Fibroblast of skin of abdomen (primary cell): ENCODE data around the gene FARS2.

Source experiments
- DNase-seq: peaks from one replicate; pipeline ENCODE4 v3.0.0-alpha.2; 2013

Gene FARS2

DNA sequence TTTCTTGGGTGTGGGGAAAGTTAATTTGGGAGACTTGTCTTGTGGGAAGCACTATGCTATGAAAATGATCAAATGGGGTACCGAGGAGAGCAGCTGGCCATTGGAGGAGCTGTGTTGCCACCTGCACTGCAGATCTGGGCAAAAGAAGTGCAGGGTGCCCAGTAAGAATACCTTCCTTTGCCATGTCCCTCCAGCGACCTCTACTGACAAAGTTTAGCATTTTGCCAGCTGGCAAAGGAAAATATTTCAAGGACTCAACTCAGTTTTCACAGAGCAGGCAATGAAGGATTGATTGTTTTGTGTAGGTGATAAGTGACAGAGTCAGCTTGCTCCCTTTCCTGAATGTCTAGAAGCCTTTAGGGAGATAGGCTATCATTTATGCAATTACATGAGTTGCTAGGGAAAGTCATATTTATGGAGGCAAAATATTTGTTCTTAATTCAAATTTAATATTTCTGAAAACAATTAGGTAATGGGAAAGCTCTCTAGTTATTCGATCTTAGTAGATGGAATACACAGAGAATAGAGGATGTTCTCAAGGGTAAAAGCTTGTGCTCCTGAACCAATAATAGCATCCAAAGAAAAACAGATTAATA is 118.4 kb downstream of the FARS2 start:
- no peak for DNase-seq

DNA sequence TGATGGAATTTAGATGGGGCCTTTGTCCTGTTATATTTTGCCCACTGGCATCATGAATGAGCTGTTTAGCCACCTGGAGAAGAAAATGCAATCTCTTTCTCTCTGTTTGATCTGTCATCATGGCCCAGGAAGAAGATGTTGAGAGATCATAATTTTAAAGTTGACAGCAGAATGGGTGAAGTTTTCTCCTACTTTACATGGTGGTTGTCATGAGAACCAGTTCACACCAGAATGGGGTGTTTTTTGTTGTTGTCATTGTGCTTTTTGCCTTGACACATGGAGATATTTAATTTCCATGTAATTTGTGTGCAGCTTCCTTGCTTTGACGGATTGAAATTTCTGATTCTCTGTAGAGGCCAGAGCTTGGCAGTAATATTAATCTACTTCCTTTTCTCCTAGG is 122.5 kb downstream of the FARS2 start:
- no peak for DNase-seq

DNA sequence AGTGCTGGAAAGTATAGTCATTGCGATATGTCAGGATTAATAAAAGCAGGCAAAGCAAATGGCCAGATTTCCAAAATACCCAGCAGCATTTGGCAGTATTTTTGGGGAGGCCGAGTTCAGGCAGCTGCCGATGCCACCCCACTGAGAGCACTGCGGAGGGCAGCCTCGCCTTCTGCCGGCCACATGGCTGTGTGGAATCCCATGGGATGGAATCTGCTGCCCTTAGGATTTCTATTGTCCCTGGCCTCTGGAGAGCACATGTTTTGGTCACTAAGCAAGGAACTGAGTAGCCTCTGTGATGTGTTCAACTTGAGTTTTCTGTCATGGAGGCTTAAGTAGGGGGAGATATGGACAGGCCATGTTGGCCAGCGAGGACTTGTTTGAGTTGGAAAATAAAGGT is 123.0 kb downstream of the FARS2 start:
- DNase-seq, result no peak

DNA sequence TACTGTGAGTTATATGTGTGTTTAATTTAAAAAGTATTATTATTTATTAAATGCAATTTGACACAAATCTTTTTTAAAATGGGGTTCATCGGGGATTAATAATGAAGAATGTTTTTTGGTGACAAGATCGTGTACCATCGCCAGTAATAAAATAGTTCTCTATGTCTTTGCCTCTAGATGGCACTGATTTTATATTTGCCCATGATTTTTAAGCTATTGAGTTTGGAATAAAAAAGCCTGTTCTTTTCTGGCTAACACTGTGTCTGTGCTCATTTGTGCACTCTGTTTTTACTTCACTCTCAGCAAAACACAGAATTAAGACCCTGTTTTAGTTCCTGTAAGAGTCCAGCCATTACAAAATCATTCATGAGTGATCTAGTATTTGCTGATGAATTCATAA is 127.0 kb downstream of the FARS2 start:
- no peak for DNase-seq

DNA sequence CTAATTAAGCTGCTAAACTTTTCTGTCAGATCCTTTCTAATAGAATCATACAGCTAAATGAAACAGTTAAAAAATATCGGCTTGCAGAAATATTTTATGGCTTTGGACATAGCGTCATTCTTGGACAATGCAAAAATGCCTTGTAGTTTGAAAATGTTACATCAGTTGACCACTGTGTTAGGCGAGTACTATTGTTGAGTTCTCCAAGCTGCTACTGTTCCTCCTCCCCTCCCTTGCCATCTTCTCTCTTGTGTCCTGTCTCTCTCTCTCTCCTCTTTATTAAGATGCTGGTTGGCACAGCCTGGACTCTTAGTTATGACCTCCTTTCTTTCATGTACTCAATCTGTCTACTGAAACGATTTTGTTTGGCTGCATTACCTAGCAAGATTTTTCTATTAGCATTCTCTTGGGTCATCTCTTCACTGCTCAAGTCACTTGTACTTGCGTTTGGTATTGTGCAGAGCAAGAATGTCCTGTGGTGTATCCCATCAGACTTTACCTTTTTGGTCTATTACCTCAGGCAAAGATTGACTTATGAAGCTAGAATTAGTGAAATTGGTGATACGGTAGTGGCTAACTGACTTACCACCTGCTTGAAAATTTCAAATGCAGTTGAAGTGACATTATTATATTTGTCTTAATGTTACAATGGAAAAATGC is 127.9 kb downstream of the FARS2 start:
- no peak for DNase-seq

DNA sequence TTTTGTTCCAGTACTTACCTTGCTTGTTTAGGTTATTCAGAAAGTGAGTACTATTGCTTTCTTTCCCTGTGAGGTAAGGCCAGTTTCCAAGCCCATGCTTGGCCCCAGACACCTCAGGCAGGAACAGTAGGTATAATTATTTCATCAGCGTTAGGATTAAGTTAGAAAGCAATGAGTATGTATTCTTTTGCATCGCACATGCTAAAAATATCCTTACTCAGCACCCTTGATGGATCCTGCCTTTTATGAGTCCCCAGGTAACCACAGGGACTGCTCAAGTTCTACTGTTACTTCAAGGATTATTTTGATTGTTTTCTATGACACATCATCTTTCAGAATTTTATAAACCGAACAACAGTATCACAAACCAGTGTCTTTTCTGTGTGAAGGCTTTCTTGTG is 128.9 kb downstream of the FARS2 start:
- no peak for DNase-seq

DNA sequence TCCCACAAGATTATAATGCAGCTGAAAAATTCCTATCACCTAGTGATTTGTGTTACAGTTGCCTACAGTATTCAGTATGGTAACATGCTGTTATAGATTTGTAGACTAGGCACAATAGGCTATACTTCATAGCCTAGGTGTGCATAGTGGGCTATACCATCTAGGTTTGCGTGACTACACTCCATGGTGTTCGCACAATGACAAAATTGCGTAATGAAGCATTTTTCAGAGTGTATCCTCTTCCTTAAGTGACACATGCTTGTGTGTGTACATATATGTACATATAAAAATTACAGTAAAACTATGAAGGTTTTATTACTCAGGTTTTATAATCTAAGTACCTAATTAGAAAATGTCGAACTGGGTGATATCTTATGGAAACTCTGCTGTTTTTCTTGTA is 133.0 kb downstream of the FARS2 start:
- no peak for DNase-seq

DNA sequence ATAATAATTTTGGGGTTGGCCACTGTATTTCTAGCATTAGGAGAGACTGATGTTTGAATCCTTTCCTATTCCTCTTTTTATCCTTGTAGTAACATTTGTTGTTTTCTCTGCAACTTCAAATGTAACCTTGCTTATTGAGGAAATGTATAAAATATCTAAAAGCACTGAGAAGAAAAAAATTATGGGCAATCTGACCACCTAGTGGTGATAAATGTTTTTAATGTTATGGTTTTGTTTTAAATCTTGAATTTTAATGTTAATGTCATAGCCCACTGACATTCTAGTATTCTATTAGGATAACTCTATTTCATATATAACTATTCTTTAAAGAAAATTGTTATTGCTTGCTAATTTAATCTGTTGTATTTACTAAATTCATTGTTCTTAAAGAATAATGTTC is 134.4 kb downstream of the FARS2 start:
- no peak for DNase-seq

DNA sequence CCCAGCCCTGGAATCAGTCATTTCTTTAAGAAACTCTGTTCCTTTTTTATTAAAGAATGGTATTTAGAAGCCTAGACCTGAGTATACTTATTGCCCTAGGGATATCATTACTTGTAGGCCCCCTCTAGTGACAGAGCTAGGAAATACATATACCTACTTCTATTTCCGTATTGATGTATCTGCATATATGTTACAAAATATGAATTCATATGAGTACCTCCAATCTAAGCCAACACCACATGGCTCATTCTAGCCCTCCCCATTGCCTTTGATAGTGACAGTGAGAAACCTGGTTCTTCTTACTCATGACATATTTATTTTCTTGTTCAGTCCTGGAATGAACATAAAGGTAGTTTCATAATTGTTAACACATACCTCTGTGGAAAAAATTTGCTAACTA is 137.2 kb downstream of the FARS2 start:
- peak; percentile 52 for DNase-seq

DNA sequence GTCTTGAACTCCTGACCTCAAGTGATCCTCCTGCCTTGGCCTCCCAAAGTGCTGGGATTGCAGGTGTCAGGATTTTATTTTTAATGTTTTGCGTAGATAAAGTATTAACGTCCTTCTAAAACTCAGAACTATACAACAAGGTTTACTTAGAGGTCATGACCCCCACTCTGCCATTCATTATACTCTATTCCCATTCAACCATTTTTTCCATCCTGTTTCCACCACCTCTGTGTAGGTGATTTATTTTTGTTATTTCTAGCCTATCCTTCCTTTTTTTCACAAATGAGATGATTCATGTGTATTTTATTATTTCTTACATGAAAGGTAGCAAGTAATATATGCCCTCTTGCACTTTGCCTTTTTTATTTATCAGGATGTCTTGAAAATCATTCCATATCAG is 138.1 kb downstream of the FARS2 start:
- no peak for DNase-seq

DNA sequence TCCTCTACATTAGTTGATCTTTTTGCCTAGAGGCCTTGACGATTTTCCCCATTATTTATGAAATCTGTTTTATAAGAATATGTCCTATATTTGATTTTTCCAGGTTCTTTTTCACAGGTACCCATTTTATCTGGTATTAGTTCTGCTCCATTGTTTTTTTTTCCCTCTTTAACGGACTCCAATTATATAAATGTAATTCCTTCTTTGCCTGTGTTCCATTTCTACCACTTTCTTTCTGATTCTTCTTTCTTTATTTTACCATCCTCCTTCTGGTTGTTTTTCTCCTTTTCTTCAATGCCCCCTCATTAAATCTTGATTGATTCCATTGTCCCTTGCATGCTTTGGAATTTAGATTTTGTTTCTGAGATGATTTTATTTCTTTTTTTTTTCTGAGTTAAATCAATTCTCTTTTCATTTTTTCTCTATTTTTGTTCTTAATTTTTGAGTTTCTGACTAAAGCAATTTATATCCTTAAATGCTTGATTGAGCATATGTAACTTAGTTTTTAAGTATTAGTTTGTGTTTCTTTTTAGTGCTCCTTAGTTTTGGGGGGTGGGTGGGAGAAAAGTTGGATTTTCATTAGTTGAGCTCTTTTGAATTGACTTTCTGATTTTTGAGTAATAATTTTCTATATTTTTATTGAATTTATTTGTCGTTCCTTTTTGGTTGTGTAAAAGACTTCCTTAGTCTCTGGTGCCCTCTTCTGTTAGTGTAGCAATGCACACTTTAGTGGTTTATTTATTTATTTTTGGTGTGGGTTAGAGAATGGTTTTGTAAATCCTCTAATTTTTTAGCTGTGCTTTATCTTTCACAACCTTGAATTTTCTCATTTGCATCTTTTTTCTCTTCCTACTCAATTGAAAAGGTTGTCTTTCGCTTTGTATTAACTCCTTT is 140.8 kb downstream of the FARS2 start:
- DNase-seq, result no peak

DNA sequence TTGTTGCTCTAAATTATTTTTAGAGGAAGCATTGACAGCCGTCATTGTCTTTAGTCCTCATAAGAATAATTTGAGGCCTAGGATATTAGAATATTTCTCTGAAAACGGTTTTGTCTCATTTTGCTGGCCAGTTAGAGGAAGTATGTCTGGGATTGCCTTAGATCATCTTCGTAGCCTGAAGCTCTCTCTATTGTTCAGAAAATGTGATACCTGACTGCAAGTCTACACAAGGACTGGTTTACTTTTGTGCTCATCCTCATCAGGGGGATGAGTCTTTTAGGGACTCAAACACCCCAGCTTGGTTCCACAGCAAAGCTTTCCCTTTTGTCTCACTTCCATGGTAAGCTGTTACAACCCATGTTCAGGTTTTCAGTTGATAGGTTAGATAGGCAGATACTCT is 141.8 kb downstream of the FARS2 start:
- DNase-seq, result no peak

DNA sequence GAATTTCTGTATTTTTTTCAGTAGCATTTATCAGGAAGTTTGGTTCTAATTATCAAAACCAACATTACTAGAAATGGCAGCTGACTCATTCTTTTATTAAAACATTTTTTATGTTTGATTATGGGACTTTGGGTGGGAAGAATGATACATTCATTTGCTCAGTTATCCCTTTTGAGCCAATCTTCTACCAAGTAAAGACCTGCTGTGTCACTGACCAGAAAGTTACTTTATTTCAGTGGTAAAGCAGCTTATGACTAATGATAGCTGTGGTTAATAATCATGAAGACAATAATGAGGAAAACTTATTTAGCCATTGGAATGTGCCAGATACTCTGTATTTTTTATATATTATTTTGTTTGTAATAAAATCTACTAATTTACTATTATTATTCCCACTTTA is 142.3 kb downstream of the FARS2 start:
- peak; percentile 39 for DNase-seq

DNA sequence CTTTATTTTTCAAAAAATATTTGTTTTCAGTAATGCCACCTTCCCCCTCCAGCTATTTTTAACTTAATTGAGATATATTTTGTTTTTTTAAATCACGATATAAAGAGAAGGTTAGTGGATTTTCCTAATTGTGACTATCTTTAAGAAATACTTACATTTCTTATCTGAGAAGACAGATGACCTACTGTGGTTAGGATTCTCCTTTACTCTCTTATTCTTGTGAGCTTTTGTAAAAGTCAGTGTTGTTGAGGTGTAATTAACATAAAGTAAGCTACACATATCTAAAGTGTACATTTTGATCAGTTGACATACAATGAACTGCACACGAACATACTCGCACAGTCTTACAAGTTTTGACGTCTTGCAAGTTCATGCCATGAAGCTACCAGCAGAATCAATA is 144.7 kb downstream of the FARS2 start:
- no peak for DNase-seq

DNA sequence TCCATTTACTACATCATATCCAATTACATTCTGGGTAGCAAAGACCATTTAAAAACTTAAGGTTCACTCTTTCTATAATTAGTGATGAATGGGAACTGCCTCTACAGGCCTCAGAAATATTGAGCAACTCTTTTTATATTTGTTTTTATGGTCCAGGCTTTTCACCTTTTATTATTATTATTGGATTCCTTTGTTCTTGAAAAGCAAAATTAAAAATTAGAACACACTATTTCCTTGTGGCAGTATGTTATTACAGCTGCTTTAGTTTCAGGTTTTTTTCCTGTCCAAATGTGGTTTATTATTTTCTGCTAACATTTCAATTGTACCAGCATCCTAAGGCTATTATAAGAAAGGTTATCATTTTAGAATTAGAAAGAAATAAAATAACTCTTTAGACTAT is 150.1 kb downstream of the FARS2 start:
- DNase-seq, result no peak

DNA sequence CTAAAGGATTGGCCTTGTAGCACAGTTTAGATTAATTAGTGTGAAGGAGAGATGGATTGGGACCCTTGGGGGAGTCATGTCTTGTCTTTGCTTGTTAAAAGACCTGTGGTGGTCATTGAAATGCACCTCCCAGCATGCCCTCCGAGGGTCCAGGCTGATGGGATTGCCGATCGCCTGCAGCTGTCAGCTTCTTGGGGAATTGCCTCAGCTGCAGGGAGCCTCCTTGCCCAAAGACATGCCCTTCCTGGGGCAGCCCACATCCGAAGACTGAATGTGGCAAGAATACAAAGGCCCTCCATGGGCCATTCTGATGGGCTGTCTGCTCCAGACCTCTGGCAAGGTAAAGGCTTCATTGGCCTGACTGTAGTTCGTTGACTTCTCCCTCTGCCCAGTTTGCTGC is 150.7 kb downstream of the FARS2 start:
- DNase-seq, result no peak

DNA sequence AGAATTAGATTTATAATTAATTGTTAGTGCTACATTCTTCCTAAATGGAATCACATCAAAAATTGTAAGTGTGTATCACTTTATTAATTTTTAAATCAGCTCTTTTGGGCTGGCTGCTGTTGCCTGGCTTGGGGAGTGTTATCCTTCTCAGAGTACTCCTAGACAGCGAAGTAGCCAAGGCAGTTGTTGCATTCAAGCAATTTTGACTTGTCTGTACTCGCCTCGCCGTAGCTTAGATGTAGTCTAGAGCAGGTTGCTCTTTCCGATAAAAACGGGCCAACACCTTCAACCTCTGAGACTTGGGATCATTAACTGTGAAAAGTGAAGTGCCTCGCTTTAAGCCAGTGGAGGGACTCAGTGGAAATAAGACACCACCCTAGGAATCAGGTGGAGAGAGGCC is 151.3 kb downstream of the FARS2 start:
- DNase-seq, result no peak

DNA sequence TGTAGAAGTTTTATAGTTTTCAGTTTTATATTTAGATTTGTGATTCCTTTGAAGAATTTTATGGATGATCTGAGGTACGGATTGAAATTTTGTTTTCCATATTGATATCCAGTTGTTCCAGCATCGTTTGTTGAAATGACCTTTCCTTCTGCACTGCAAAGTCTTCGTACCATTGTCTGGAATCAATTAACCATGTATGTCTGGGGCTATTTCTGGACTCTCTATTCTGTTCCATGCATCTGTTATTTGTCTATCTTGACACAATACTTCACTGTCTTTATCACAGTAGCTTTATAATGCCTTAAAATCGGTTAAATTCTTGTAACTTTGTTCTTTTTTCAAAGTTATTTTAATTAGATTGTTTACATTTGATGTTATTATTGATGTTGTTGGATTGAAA is 154.9 kb downstream of the FARS2 start:
- no peak for DNase-seq

DNA sequence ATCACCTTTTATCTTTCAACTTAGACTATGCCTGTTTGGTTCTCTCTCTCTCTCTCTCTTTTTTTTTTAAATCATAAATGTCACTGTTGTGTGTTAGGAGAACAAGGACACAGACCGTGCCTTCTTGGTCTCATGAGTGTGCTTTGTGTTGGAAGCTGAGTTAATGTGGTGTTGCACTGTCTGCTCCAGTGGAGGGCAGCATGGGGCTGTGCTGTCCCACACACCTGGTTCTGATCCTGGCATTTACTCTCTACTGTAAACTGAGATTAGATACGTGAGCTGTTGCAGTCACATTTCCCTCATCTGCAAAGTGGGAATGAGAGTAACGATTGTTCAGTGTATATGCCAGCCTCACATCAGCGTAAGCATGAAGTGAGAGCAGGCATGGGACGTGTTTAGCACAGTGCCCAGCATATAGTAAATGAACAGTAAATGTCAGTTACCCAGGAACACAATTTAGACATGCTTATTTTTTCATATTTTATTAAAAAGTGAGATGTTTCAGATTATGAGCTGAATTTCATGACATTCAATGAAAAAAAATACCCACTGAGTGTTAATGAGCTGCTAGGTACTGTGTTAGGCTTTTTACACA is 161.1 kb downstream of the FARS2 start:
- DNase-seq, result peak; percentile 52

DNA sequence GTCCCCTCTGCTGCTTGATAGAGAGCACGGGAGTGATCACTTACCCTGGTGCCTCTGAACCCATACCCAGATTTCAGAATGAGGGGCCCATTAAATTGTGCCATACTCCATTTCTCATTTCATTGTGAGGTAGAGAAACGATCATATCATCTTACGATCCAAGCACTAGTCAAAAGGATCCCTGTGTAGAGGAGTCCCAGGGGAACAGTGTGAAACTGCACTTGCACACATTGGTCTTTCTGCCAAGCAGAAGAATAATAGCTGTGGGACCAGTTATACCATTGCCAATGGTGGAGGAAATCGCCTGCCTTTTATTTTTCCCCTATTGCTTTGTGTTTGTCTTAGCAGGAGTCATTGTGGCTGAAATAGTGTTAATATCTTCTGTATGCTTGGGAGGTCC is 161.9 kb downstream of the FARS2 start:
- DNase-seq, result no peak

DNA sequence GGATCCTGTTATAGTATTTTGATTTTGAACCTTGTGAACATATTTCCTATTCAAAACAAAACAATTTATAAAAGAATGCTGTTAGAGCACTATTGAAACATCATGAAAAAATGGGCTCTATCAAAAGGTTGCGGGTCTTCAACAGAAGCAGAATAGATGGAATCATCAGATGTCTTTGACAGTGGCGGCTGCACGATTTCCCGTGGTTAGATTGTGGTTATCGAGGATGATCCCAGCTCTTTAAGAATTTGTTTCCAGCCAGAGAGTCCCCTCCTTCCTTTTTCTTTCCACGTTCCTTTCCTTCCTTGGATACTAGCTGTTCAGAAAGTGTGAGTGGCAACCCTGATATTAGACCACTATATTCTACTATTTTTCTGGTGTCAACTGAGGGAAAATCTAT is 163.4 kb downstream of the FARS2 start:
- peak; percentile 53 for DNase-seq

DNA sequence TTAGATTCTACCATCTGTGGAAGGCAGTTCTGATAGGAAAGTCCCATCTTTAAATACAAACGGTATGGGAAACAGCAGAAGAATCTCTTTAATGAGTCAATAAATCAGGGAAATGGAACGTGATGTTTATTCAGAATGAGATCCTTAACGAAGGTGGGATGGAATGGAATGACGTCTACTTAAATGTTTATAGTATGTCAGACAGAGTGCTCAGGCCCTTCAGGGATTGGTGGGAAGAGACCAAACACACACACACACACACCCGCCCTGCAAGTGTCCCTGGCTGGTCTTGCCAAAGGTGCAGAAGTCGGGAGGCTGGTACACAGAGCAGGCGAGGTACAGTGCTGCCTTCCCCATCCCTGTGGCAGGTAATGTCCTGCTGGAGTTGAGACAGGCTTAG is 164.0 kb downstream of the FARS2 start:
- DNase-seq, result peak; percentile 31

DNA sequence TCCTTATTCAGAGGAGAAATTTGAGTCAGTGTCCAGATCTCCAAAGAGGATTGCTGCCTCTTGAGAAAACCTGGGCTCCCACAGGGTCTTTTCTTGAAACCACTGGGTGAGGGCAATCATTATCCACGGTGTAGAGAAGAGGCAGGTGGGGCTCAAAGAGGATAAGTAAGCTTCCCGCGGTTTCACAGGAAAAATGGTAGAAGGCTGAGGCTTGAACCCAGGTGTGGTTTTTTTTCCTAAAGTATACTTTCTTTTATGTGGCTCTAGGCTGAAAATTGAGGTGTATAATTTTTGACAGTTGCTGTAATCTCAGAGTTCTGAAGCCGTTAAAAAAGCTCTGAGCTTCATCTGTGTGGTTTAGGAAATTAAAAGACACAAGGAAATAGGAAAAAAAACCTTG is 164.5 kb downstream of the FARS2 start:
- no peak for DNase-seq

DNA sequence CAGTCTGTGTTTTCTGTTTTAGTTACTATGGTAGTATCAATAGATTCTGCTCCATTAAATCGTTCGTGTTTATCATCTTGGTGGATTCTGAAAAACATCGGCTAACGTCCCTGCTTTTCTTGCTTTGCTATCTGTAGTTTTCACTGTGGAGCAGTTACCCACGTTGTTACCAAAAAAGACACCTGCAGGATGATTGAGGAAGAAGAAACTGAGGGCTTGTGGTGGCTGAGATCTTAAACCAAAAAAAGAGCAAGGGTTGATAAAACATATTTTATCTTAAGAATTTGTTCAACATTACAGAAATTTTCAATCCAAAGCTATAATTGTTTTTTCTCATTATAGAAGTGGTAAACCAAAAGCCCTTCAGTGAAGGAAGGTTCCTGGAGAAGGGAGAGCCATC is 166.3 kb downstream of the FARS2 start:
- DNase-seq, result no peak
